ENCODE measurements around the gene LRMDA. TPM values are rescaled to one million over a fixed set of nuclear protein-coding genes. Genes with fewer than 3 reads are reported as not detected.

LRMDA gene
- total and polyA plus RNA-seq, 2 donors (not counting 3 experiments of a cell fraction or from before 2014, with no cell fraction given) = 9.7 to 18.0 TPM

DNA sequence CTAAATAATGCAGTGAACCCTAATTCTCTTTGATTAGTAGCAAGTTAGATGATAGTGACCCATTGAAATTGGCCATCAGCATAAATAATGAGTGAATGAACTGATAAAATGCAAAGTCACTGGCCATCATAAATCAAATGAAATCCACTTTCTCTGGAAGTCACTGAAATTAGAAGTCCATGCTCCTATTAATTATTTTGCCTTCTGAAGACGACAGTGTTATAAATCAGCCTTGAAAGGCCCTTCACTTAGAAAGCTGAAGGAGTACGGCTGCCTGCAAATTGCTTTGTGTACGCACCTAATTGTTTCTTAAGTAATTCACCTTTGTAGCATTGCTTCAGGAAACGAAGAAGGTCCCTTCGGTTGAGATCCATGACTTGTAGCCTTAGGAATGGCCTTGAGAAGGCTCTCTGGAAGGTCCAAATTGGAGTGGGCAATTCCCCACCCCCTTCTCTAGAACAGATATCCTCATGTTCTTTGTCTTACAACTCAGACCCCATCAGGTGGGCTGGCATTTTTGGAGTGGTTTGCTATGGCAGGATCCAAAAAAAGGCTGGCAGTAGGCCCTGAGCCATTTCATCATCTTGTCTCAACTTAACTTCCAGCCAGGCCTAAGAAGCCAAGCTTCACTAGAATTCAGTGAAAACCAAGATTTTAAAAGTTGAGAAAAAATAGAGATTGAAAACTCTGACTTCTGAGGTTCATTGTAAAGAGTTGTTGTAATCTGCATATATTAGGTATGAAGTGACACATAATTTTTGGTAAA is 420.3 kb downstream of the LRMDA start:
- dilution Hi-C loops (cut with MboI; ENCODE audit: extremely low pct_ligation_motif_present, low sequenced_read_pairs) (no loop called here), intact Hi-C loops (cut with micrococcal nuclease) (no loop called here)
- Histone ChIP-seq H3K4me1 (ENCODE audit: control insufficient read depth, extremely low read depth, insufficient read depth, low read length) (no peaks in the 10 kb centered on the region), H3K79me2 (ENCODE audit: control insufficient read depth, insufficient read depth, low read length) (no peaks in the 10 kb centered on the region), H3K9me1 (replicated peaks; ENCODE audit: control insufficient read depth, extremely low read depth, insufficient read depth, low read length) (no peaks in the 10 kb centered on the region), H2AFZ (ENCODE audit: low read depth, low read length) (no peak overlapping the region), H3K4me2 (ENCODE audit: insufficient read depth, low read length) (no peak overlapping the region), H4K20me1 (replicated peaks; ENCODE audit: control insufficient read depth, extremely low read depth, insufficient read depth, low read length) (no peaks in the 10 kb centered on the region), H3K9ac (replicated peaks; ENCODE audit: extremely low read depth, insufficient read depth, low read length) (no peak overlapping the region), H3K27ac (ENCODE audit: insufficient read depth, low read depth, low read length) (no peak overlapping the region), H3K27me3 (ENCODE audit: control insufficient read depth in 2 of 2, insufficient read depth in 2 of 2, low read length in 2 of 2) (no peaks in the 10 kb centered on the region), H3K36me3 (ENCODE audit: control insufficient read depth in 2 of 2, extremely low read depth in 1 of 2, insufficient read depth in 2 of 2, low read length in 2 of 2) (no peaks in the 10 kb centered on the region), H3K4me3 (replicated peaks in 1 of 3; ENCODE audit: insufficient read depth in 1 of 3, low read depth in 1 of 3, low read length in 3 of 3) (no peak overlapping the region), H3K9me3 (replicated peaks; ENCODE audit: control insufficient read depth, insufficient read depth, low read length) (no peaks in the 10 kb centered on the region)
- POLR2A ChIA-PET = no interaction called here
- TF ChIP-seq POLR2A (IDR thresholded peaks at IDR 0.05; ENCODE audit: low read depth, low read length) (no peak), FOS (IDR thresholded peaks at IDR 0.05; ENCODE audit: borderline replicate concordance, insufficient read depth, low read length) (no peak), MYC (IDR thresholded peaks at IDR 0.05; ENCODE audit: low read depth, low read length) (no peak), POLR2AphosphoS5 (IDR thresholded peaks at IDR 0.05; ENCODE audit: insufficient read depth, low read depth, low read length) (no peak), JUN (IDR thresholded peaks at IDR 0.05; ENCODE audit: borderline replicate concordance, insufficient read depth, insufficient read length, low read depth) (no peak), EZH2 (IDR thresholded peaks at IDR 0.05; ENCODE audit: borderline replicate concordance, low read depth, low read length, severe bottlenecking) (no peak), GATA2 (IDR thresholded peaks at IDR 0.05; ENCODE audit: insufficient read depth, insufficient read length, low read depth, low read length) (no peak)
- TF ChIP-seq, protein P1, sequence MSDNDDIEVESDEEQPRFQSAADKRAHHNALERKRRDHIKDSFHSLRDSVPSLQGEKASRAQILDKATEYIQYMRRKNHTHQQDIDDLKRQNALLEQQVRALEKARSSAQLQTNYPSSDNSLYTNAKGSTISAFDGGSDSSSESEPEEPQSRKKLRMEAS (IDR thresholded peaks at IDR 0.05; ENCODE audit: insufficient read depth, insufficient read length) = no peak
- TF ChIP-seq, protein P2, sequence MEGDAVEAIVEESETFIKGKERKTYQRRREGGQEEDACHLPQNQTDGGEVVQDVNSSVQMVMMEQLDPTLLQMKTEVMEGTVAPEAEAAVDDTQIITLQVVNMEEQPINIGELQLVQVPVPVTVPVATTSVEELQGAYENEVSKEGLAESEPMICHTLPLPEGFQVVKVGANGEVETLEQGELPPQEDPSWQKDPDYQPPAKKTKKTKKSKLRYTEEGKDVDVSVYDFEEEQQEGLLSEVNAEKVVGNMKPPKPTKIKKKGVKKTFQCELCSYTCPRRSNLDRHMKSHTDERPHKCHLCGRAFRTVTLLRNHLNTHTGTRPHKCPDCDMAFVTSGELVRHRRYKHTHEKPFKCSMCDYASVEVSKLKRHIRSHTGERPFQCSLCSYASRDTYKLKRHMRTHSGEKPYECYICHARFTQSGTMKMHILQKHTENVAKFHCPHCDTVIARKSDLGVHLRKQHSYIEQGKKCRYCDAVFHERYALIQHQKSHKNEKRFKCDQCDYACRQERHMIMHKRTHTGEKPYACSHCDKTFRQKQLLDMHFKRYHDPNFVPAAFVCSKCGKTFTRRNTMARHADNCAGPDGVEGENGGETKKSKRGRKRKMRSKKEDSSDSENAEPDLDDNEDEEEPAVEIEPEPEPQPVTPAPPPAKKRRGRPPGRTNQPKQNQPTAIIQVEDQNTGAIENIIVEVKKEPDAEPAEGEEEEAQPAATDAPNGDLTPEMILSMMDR (IDR thresholded peaks at IDR 0.05; ENCODE audit: extremely low read depth in 1 of 2, insufficient read depth in 1 of 2, low read depth in 1 of 2, low read length in 2 of 2) = no peak
- no peak for DNase-seq (ENCODE audit: low read depth, low spot score)
- no peak for FAIRE-seq
- CTCF ChIA-PET = interaction anchor here (2.3 kb wide), 1 partner anchor 14 kb away, joined by 9 read pairs; no protein-coding TSS in a partner anchor
- BruUV-seq (replicated peaks) = no TSS peak
